ENCODE measurements around the gene LRRC27.
"Not testable (repeated sequence)": the region's sequence is repeated elsewhere in the genome, so short reads cannot be mapped to it uniquely, and the experiment has no call there.

Gene LRRC27

DNA sequence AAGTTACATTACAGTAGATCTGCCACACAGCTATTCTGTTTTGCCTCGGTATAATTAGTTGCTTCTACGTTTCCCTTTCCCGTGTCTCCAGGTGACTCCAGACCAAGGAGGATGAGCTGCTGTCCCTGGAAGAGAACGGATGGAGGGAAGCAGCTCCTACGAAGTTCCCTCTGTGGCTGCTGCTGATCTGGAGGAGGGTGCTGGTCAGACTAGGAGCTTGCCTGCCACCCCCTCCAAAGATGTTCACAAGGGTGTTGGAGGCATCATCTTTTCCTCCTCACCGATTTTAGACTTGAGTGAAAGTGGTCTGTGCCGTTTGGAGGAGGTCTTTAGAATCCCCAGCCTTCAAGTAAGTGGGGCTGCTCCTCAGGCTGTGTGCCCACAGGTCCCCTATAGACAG, 1.4 kb downstream of the LRRC27 start:
- CTCF ChIA-PET, result no interaction called here
- POLR2A ChIA-PET, result no interaction called here
- TF ChIP-seq, protein P1, sequence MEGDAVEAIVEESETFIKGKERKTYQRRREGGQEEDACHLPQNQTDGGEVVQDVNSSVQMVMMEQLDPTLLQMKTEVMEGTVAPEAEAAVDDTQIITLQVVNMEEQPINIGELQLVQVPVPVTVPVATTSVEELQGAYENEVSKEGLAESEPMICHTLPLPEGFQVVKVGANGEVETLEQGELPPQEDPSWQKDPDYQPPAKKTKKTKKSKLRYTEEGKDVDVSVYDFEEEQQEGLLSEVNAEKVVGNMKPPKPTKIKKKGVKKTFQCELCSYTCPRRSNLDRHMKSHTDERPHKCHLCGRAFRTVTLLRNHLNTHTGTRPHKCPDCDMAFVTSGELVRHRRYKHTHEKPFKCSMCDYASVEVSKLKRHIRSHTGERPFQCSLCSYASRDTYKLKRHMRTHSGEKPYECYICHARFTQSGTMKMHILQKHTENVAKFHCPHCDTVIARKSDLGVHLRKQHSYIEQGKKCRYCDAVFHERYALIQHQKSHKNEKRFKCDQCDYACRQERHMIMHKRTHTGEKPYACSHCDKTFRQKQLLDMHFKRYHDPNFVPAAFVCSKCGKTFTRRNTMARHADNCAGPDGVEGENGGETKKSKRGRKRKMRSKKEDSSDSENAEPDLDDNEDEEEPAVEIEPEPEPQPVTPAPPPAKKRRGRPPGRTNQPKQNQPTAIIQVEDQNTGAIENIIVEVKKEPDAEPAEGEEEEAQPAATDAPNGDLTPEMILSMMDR (IDR thresholded peaks at IDR 0.05; ENCODE audit: control extremely low read depth, extremely low read depth, low read depth, missing control alignments), result no peak
- DNase-seq (ENCODE audit: extremely low spot score), result no peak

DNA sequence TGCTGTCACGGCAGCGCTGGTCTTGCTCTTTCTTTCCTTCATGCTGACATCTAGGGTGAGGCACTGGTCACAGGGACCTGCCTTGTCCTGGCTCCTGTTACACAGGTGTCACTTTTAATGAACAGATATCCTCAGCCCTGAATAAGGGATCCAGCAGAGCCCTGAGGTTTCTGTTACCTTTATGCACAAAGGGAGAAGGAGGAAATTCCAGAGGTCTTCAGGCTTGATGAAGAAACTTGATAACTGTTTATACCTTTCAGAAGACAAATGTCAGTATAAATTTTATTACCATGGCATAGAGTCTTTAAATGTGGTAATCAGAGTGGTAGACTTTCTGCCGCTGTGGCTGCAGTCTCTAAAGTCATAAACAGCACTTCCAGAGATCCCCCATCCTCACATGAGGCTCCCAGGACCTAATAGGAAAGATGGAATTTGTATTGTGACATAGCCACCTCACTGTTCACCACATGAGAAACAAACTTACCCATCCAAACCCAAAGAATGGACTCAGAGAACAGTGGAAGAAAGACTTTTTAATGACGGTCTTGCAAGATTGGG, 2.7 kb downstream of the LRRC27 start:
- DNase-seq (ENCODE audit: extremely low spot score), result no peak
- ChIA-PET POLR2A (no interaction called here), CTCF (no interaction called here)
- TF ChIP-seq, protein P1 (IDR thresholded peaks at IDR 0.05; ENCODE audit: control extremely low read depth, extremely low read depth, low read depth, missing control alignments), result no peak

DNA sequence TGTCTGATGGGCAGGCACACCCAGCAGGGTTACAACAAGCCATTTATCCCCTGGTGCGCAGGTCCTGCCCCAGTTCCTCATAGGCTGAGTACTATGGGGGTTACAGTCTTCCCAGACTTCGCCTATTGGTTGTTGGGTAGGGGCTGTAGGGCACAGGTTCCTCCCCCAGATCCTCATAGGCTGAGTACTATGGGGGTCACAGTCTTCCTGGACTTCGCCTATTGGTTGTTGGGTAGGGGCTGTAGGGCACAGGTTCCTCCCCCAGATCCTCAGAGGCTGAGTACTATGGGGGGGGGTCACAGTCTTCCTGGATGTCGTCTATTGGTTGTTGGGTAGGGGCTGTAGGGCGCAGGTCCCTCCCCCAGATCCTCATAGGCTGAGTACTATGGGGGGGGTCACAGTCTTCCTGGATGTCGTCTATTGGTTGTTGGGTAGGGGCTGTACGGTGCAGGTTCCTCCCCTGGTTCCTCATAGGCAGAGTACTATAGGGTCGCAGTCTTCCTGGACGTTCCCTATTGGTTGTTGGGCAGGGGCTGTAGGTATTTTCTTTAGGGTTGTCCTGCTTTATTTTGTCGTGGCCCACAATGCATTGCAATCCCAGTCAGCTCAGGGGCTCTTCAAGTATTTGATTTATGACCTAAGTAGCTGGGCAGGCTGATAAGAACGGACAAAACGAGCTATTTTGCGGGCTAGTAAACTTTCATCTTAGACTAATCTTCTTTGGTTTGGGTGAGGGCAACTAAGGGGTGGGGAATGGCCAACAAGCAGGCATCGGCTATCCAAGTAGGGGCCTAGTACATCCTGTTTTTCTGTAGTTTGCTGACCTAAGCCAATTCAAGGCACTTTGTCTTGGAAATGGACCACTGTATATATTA, 3.4 kb downstream of the LRRC27 start:
- CTCF ChIA-PET, result no interaction called here
- TF ChIP-seq, protein P1 (IDR thresholded peaks at IDR 0.05; ENCODE audit: control extremely low read depth, extremely low read depth, low read depth, missing control alignments), result no peak
- peak; percentile 67 for DNase-seq (ENCODE audit: extremely low spot score)
- POLR2A ChIA-PET, result no interaction called here

DNA sequence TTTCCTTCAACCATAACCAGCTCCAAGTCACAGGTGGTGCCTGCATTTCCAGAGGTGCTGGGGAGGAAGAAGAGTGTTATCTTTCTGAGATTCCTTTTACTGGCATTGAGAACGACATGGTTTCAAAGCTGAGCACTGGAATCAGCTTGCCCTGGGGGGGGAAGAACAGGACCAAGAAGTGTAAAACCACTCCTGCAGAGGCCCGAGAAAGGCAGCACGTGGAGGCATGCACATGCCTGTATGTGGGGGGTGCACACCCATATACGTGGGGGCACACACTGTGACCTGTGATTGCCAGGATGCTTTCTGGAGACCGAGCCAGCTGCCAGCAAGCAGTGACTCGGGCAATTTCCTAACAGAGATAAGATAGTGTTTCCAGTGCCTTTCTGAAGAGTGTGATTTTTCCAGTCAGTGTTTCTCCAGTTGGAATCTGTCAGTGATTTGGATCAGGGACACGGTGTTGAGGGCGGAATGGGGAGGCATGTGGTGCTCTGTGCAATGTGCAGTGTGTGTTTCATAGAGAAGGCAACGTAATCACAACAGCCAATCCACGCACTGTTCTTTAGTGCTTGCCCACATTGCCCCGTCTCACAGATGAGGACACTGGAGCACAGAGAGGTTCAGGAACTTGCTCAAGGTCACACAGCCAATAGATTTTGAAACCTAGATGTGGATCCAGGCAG, 4.2 kb downstream of the LRRC27 start:
- ChIA-PET POLR2A (no interaction called here), CTCF (no interaction called here)
- TF ChIP-seq, protein P1 (IDR thresholded peaks at IDR 0.05; ENCODE audit: control extremely low read depth, extremely low read depth, low read depth, missing control alignments), result no peak
- no peak for DNase-seq (ENCODE audit: extremely low spot score)

DNA sequence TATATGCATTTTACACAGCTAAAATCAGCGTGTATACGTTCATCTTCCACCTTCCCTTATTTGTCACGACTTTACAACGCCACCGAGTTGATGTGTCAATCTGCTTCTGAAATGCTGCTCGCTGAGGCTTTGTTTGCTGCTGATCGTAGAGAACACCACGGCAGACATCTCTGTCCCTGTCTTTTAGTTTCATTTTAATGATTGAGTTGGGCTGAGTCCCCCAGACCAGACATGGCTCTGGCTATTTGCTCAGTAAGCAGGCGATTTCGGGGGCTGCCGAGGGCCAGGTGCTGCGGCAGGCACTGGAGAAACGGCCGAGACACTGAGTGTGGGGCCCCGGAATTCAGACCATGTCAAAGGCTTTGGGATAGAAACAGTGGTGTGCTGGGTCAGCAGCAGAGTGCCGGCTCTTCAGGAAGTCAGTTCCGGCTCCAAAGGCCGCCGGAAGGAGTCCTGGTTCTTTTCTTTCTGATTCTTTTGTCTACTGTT, 5.0 kb downstream of the LRRC27 start:
- CTCF ChIA-PET, result interaction anchor here (3.5 kb wide), 1 partner anchor 14 kb away, joined by 15 read pairs; no protein-coding TSS in a partner anchor
- DNase-seq (ENCODE audit: extremely low spot score), result no peak
- TF ChIP-seq, protein P1 (IDR thresholded peaks at IDR 0.05; ENCODE audit: control extremely low read depth, extremely low read depth, low read depth, missing control alignments), result no peak
- POLR2A ChIA-PET, result no interaction called here

DNA sequence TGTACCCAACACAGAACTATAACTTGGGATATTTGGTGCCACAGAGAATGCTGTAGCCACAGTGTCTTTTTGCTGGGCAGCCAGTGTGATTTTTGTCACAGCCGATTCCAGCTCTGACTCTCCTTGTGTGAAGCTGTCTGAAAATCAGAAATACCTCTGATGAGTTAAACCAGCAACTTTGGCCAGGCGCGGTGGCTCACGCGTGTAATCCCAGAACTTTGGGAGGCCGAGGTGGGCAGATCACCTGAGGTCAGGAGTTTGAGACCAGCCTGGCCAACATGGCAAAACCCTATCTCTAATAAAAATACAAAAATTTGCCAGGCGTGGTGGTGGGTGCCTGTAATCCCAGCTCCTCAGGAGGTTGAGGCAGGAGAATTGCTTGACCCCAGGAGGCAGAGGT, 5.9 kb downstream of the LRRC27 start:
- DNase-seq (ENCODE audit: extremely low spot score); POLR2A ChIA-PET: not testable (repeated sequence)
- CTCF ChIA-PET, result interaction anchor here (3.5 kb wide), 1 partner anchor 13 kb away, joined by 15 read pairs; no protein-coding TSS in a partner anchor

Measured in GM10248 (cell line).